ENCODE measurements around the gene SEMA3D.

DNA sequence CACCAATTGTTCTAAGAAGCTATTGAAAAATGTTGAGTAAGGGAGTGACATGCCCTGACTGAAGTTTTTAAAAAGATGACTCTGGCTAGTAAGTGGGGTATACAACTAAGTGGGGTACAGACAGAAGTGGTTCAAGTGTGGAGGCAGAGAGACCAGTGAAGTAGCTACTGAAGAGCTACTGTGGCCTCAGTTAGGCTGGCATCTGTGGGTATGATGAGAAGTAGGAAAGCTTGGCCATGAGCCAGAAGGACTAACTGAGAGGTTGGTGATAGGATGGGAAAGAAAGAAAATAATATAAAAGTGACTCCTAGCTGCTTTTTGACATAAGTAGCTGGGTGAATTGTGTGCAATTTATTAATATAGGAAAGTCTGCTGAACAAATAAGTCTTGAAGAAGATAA, 176.6 kb downstream of the SEMA3D start:
- TF ChIP-seq CTCF (IDR thresholded peaks at IDR 0.05) (no peak), EP300 (IDR thresholded peaks at IDR 0.05) (no peak)
